CD4-positive, alpha-beta T cell (primary cell): ENCODE measurements around the gene SNHG17. TPM values are rescaled to one million over a fixed set of nuclear protein-coding genes. Genes with fewer than 3 reads are reported as not detected.
"Not testable (repeated sequence)": the region's sequence is repeated elsewhere in the genome, so short reads cannot be mapped to it uniquely, and the experiment has no call there.

Experiments used
- ATAC-seq: fragments of 200-7000 bp; cut with Tn5 transposase; one replicate; pipeline ENCODE4 v1.10.0; 2022; ENCODE audit warnings: mild to moderate bottlenecking; ENCODE audit not compliant: poor library complexity
- CTCF ChIA-PET: fragments of 350-600 bp; sonication (Branson Sonifier 250); formaldehyde crosslinking; loops from one replicate; lab custom pipeline; 2021; ENCODE audit warnings: antibody characterized with exemption, inconsistent platforms; lab: Charles Lee
- POLR2A ChIA-PET: fragments of 350-600 bp; sonication (Branson Sonifier 250); formaldehyde crosslinking; loops from one replicate; lab custom pipeline; 2021; ENCODE audit warnings: antibody characterized with exemption, inconsistent platforms; lab: Charles Lee
- DNase-seq, 14 experiments: peaks; one replicate each; pipeline ENCODE4 v3.0.0-alpha.2; 2013 to 2020; ENCODE audit warnings: mixed read lengths in 2 of 14
- H3K27ac ChIP-seq, 2 donors: one replicate each; pipeline versions ENCODE4 v1.5.1 to v1.7.0; 2013; ENCODE audit warnings: low read length in 2 of 2, low read depth in 1 of 2, mild to moderate bottlenecking in 1 of 2
- H3K27me3 ChIP-seq, 2 experiments: 1 replicate in 1 of 2; 2 replicates in 1 of 2; pipeline versions ENCODE4 v1.6.1 to v1.7.0; 2013; ENCODE audit warnings: low read length in 2 of 2, control low read depth in 1 of 2, mild to moderate bottlenecking in 1 of 2, moderate library complexity in 1 of 2; ENCODE audit not compliant: insufficient read depth in 2 of 2, control insufficient read depth in 1 of 2
- H3K36me3 ChIP-seq: one replicate; pipeline ENCODE4 v1.6.1; 2013; ENCODE audit warnings: low read length, control low read depth; ENCODE audit not compliant: insufficient read depth
- H3K4me1 ChIP-seq: one replicate; pipeline ENCODE4 v1.6.1; 2013; ENCODE audit warnings: low read length, control low read depth; ENCODE audit not compliant: insufficient read depth
- H3K4me3 ChIP-seq: one replicate; pipeline ENCODE4 v1.5.1; 2013; ENCODE audit warnings: mild to moderate bottlenecking, low read length, moderate library complexity
- H3K9me3 ChIP-seq, 2 experiments: 1 replicate in 1 of 2; 2 replicates in 1 of 2; pipeline versions ENCODE4 v1.6.1 to v1.7.0; 2013; ENCODE audit warnings: low read length in 2 of 2, mild to moderate bottlenecking in 2 of 2, control low read depth in 1 of 2, moderate library complexity in 1 of 2; ENCODE audit not compliant: control insufficient read depth in 1 of 2, insufficient read depth in 1 of 2
- H3K27ac Mint-ChIP-seq: one replicate; pipeline ENCODE4 v1.8.0; 2020; ENCODE audit warnings: mixed read lengths
- H3K27me3 Mint-ChIP-seq: one replicate; pipeline ENCODE4 v1.8.0; 2021; ENCODE audit warnings: mixed read lengths
- H3K36me3 Mint-ChIP-seq: one replicate; pipeline ENCODE4 v1.8.0; 2021; ENCODE audit warnings: low read depth, mixed read lengths
- H3K4me1 Mint-ChIP-seq: one replicate; pipeline ENCODE4 v1.8.0; 2021; ENCODE audit warnings: low read depth, mixed read lengths
- H3K4me3 Mint-ChIP-seq: one replicate; pipeline ENCODE4 v1.8.0; 2020; ENCODE audit warnings: mild to moderate bottlenecking, mixed read lengths
- H3K9me3 Mint-ChIP-seq: one replicate; pipeline ENCODE4 v1.8.0; 2020; ENCODE audit warnings: mixed read lengths
- intact Hi-C, 2 experiments: fragments of 100-400 bp; cut with DNase I in 1 of 2; cut with micrococcal nuclease in 1 of 2; formaldehyde crosslinking; loops; one replicate each; pipeline versions ENCODE4 v1.15.1 to v1.9.0; 2023 to 2025; cut with DNase I, micrococcal nuclease
- total RNA-seq, 174 experiments: library from RNA in 2 of 174; stranded (reverse) in 2 of 174; gene quantifications; one replicate each; pipeline ENCODE4 v1.2.3 and lab custom pipeline; 2021 to 2026
- TF ChIP-seq, protein P1 (sequence below): fragments of 200-600 bp; IDR thresholded peaks from one replicate; pipeline ENCODE4 v1.8.0; 2022; ENCODE audit warnings: antibody characterized with exemption, mild to moderate bottlenecking

SNHG17 gene
- total RNA-seq, 2 experiments from 2014 or later, result 94.1 to 99.3 TPM

DNA sequence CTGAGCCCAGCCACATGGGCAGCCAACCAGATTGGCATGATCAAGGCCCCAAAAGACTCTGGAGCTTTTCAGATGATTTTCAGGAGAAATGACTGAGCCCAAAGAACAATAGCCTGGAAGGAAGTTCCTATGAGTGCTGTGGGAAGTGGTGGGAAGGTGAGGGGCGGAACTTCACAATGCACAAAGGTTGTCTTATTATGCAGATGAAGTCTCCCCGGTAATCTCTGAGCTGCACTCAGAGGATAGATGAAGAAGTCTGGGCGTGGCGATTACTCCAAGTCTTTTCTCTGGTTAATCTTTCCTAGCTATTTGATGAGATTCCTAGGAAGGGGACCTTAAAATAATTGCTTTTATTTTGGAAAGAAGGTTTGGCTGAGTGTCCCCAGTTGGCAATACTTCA is 52.0 kb downstream of the SNHG17 start:
- intact Hi-C loops, result no loop called here
- no peak for ATAC-seq
- no peaks in the 10 kb centered on the region for H3K4me1 Mint-ChIP-seq

GRCh38 chr20:38377838-38378237 is 57.3 kb downstream of the SNHG17 start:
- H3K4me1 ChIP-seq, H3K27me3 ChIP-seq, H3K27ac ChIP-seq, CTCF ChIA-PET, H3K4me3 ChIP-seq, H3K4me1 Mint-ChIP-seq, H3K27ac Mint-ChIP-seq, intact Hi-C loops, POLR2A ChIA-PET, H3K9me3 ChIP-seq, ATAC-seq, H3K36me3 Mint-ChIP-seq, H3K36me3 ChIP-seq, DNase-seq, H3K4me3 Mint-ChIP-seq, H3K9me3 Mint-ChIP-seq: not testable (repeated sequence)
- peaks cover 23% of the 10 kb centered on the region for H3K27me3 Mint-ChIP-seq

More for the DNA sequence above, 52.0 kb downstream of the SNHG17 start:
- Histone ChIP-seq H3K36me3 (no peaks in the 10 kb centered on the region), H3K27ac (no peak overlapping the region), H3K9me3 (no peaks in the 10 kb centered on the region), H3K27me3 (peaks cover 4 to 16% of the 10 kb centered on the region in 2 experiments), H3K4me3 (no peak overlapping the region), H3K4me1 (no peaks in the 10 kb centered on the region)
- POLR2A ChIA-PET, result no interaction called here
- no peak overlapping the region for H3K27ac Mint-ChIP-seq
- DNase-seq, result no peak
- H3K4me3 Mint-ChIP-seq, result no peak overlapping the region
- TF ChIP-seq, protein P1, sequence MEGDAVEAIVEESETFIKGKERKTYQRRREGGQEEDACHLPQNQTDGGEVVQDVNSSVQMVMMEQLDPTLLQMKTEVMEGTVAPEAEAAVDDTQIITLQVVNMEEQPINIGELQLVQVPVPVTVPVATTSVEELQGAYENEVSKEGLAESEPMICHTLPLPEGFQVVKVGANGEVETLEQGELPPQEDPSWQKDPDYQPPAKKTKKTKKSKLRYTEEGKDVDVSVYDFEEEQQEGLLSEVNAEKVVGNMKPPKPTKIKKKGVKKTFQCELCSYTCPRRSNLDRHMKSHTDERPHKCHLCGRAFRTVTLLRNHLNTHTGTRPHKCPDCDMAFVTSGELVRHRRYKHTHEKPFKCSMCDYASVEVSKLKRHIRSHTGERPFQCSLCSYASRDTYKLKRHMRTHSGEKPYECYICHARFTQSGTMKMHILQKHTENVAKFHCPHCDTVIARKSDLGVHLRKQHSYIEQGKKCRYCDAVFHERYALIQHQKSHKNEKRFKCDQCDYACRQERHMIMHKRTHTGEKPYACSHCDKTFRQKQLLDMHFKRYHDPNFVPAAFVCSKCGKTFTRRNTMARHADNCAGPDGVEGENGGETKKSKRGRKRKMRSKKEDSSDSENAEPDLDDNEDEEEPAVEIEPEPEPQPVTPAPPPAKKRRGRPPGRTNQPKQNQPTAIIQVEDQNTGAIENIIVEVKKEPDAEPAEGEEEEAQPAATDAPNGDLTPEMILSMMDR, result no peak
- CTCF ChIA-PET, result no interaction called here
- H3K27me3 Mint-ChIP-seq, result peaks cover 46% of the 10 kb centered on the region
- H3K36me3 Mint-ChIP-seq, result no peaks in the 10 kb centered on the region
- H3K9me3 Mint-ChIP-seq, result no peaks in the 10 kb centered on the region

DNA sequence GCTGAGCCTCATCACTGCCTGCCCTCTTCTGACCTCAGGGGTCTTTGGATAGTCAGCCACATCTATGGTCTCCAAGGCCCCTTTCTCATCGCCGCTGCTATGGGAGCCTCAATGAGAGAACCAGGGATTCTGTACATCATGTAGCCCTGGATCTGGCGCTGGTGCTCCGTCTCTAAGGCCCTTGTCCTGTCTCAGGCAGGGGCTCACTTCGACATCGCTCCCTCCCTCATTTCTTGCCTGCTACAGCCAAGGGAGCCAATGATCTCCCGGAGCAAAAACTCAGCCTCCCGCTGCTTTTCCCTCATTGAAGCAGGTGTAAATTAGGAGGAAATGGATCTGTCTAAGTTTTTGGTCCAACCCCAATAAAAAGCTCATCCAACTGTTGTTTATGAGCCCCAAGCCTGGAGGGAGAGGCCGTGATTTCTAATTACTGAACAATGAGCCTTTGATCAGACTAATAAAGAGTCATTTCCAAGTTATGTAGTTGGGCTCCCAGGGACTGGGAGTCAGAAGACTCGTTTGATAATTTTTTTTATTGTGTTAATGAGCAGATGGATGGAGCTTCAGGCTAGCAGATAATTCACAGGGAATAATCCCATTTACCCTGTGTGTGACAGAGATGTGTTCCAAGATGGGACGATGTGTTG is 58.0 kb downstream of the SNHG17 start:
- ATAC-seq, result no peak
- H3K4me3 Mint-ChIP-seq, result no peak overlapping the region
- Histone ChIP-seq H3K9me3 (no peaks in the 10 kb centered on the region), H3K27me3 (peaks cover 2 to 3% of the 10 kb centered on the region in 2 experiments), H3K4me3 (no peak overlapping the region), H3K27ac (no peak overlapping the region), H3K36me3 (no peaks in the 10 kb centered on the region), H3K4me1 (no peaks in the 10 kb centered on the region)
- ChIA-PET CTCF (no interaction called here), POLR2A (no interaction called here)
- no peaks in the 10 kb centered on the region for H3K36me3 Mint-ChIP-seq
- no peak overlapping the region for H3K27ac Mint-ChIP-seq
- H3K4me1 Mint-ChIP-seq, result no peaks in the 10 kb centered on the region
- TF ChIP-seq, protein P1, result no peak
- peaks cover 16% of the 10 kb centered on the region for H3K27me3 Mint-ChIP-seq
- no peaks in the 10 kb centered on the region for H3K9me3 Mint-ChIP-seq
- intact Hi-C loops, result no loop called here
- DNase-seq, result no peak

DNA sequence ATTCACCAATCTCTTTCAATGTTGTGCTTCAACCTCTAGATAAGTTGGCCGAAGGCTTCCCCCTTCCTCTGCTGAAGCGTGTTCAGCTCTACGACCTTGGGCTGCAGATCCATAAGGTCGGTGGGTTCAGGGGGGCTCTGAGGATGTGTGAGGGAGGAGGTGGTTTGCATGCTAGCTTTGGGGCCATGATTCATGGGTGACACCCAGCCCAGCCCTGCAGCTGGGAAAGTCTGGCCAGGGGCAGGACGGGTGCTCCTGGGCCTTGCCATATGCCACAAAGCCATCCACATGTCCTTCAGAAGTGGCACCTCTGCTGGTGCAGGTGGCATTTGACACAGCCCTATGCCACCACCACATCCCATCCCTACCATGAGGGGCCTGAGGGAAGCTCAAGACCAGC is 61.2 kb downstream of the SNHG17 start:
- intact Hi-C loops, result no loop called here
- H3K4me3 ChIP-seq, result no peak overlapping the region
- no peaks in the 10 kb centered on the region for H3K9me3 Mint-ChIP-seq
- POLR2A ChIA-PET, result no interaction called here
- no peak overlapping the region for H3K27ac ChIP-seq
- H3K36me3 Mint-ChIP-seq, result no peaks in the 10 kb centered on the region
- TF ChIP-seq, protein P1, result no peak
- H3K27me3 ChIP-seq, result no peaks in the 10 kb centered on the region
- H3K4me1 Mint-ChIP-seq, result no peaks in the 10 kb centered on the region
- no peak overlapping the region for H3K27ac Mint-ChIP-seq
- peaks cover 3% of the 10 kb centered on the region for H3K27me3 Mint-ChIP-seq
- H3K36me3 ChIP-seq, result no peaks in the 10 kb centered on the region
- DNase-seq (no peak), ATAC-seq (no peak)
- no peaks in the 10 kb centered on the region for H3K4me1 ChIP-seq
- no peak overlapping the region for H3K4me3 Mint-ChIP-seq
- no peaks in the 10 kb centered on the region for H3K9me3 ChIP-seq
- CTCF ChIA-PET, result no interaction called here
